ENCODE measurements around the gene MYO1E.

GRCh38 chr15:59317211-59317610 lies 55.5 kb downstream of the MYO1E start:
- no peak for TF ChIP-seq CTCF (conservative IDR thresholded peaks at IDR 0.05; ENCODE audit: low read depth, low read length)
- no peak for TF ChIP-seq EZH2 (IDR thresholded peaks at IDR 0.05; ENCODE audit: low read length, unreplicated experiment)
- TF ChIP-seq EZH2phosphoT487 (IDR thresholded peaks at IDR 0.05; ENCODE audit: borderline replicate concordance, low read length): no peak
